H1 (cell line): ENCODE data around the gene TBC1D2B. TPM values are rescaled to one million over a fixed set of nuclear protein-coding genes. Genes with fewer than 3 reads are reported as not detected.

Experiments
- CHD7 ChIP-seq: fragments of 300-600 bp; sonication (generic); IDR thresholded peaks from 2 replicates; pipeline ENCODE4 v1.7.1; 2012; ENCODE audit warnings: low read length, moderate library complexity, mild to moderate bottlenecking, inconsistent platforms; ENCODE audit not compliant: insufficient replicate concordance
- polyA plus RNA-seq, 7 experiments: library from polyadenylated mRNA; depleted of rRNA in 3 of 7; stranded (reverse) in 5 of 7; unstranded in 2 of 7; fragments of >200 nt in 5 of 7; fragments of 200-250 nt in 2 of 7; gene quantifications; 1 replicate in 5 of 7; 2 replicates in 1 of 7; 4 replicates in 1 of 7; pipeline versions ENCODE4 v1.2.1 to v1.2.3, GENCODE V29; 2011 to 2013; ENCODE audit warnings: missing spikeins in 2 of 7, mixed read lengths in 2 of 7
- total RNA-seq: library from RNA; stranded (reverse); fragmentation: NEBNext Ultra II Directional; extraction: Animal tissue kit (Norgen Biotek cat#: 25700); gene quantifications from 2 replicates; pipeline ENCODE4 v1.2.1, GENCODE V29; 2021

The TBC1D2B gene
- total and polyA plus RNA-seq, 2 of the 8 experiments (the other 6 are each of a cell fraction or from before 2014, with no cell fraction given), result 11.9 to 19.5 TPM

GRCh38 chr15:78083186-78083585, 5.7 kb upstream of the TBC1D2B start (continued):
- no peak for TF ChIP-seq CHD7
